ENCODE measurements around the gene MRPL32. TPM values are rescaled to one million over a fixed set of nuclear protein-coding genes. Genes with fewer than 3 reads are reported as not detected.

Gene MRPL32
- total RNA-seq, 1 experiment from 2014 or later, result 102 TPM

DNA sequence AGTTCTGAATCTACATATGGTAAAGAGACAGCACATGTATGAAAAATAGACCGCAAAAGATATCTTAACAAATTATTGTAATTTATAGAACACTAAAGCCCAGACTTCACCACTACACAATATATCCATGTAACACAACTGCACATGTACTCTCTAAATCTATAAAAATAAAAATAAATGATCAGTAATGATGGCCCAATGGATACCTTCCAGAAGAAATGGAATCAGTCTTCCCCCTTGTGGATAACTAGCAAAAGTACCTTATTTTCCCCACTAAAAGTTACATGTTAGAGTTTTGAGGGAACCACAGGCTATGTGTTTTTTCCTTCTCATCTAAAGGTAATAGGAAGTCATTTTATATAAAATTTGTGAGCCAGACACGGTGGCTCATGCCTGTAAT is 46.0 kb upstream of the MRPL32 start:
- H3K27me3 ChIP-seq (replicated peaks; ENCODE audit: insufficient read depth, low read depth, low read length, poor library complexity), result no peaks in the 10 kb centered on the region
- no TSS peak for BruUV-seq (replicated peaks)
- no peaks in the 10 kb centered on the region for H3K36me3 ChIP-seq (ENCODE audit: insufficient read depth, low read length, poor library complexity, severe bottlenecking)
- no peak overlapping the region for H3K4me3 ChIP-seq (ENCODE audit: low read depth, low read length, poor library complexity, severe bottlenecking)
- DNase-seq (ENCODE audit: low spot score), result peak; percentile 16
- no peaks in the 10 kb centered on the region for H3K4me1 ChIP-seq (ENCODE audit: insufficient read depth, low read length, poor library complexity, severe bottlenecking)
- POLR2A ChIA-PET (ENCODE audit: low non-redundant PET), result no interaction called here
- no peak overlapping the region for H3K27ac ChIP-seq (ENCODE audit: low read depth, low read length, poor library complexity, severe bottlenecking)
- no peaks in the 10 kb centered on the region for H3K9me3 ChIP-seq (ENCODE audit: low read depth, low read length, poor library complexity, severe bottlenecking)
- TF ChIP-seq, protein P1, sequence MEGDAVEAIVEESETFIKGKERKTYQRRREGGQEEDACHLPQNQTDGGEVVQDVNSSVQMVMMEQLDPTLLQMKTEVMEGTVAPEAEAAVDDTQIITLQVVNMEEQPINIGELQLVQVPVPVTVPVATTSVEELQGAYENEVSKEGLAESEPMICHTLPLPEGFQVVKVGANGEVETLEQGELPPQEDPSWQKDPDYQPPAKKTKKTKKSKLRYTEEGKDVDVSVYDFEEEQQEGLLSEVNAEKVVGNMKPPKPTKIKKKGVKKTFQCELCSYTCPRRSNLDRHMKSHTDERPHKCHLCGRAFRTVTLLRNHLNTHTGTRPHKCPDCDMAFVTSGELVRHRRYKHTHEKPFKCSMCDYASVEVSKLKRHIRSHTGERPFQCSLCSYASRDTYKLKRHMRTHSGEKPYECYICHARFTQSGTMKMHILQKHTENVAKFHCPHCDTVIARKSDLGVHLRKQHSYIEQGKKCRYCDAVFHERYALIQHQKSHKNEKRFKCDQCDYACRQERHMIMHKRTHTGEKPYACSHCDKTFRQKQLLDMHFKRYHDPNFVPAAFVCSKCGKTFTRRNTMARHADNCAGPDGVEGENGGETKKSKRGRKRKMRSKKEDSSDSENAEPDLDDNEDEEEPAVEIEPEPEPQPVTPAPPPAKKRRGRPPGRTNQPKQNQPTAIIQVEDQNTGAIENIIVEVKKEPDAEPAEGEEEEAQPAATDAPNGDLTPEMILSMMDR (conservative IDR thresholded peaks at IDR 0.05; ENCODE audit: low read depth, low read length), result peak; percentile 49
- TF ChIP-seq EZH2 (IDR thresholded peaks at IDR 0.05; ENCODE audit: borderline replicate concordance, low read depth, low read length, poor library complexity, severe bottlenecking), result no peak
- intact Hi-C loops (cut with micrococcal nuclease; ENCODE audit: unreplicated experiment), result no loop called here
- CTCF ChIA-PET, result interaction anchor here (1.2 kb wide), 1 partner anchor 945 kb away, joined by 3 read pairs; no protein-coding TSS in a partner anchor

DNA sequence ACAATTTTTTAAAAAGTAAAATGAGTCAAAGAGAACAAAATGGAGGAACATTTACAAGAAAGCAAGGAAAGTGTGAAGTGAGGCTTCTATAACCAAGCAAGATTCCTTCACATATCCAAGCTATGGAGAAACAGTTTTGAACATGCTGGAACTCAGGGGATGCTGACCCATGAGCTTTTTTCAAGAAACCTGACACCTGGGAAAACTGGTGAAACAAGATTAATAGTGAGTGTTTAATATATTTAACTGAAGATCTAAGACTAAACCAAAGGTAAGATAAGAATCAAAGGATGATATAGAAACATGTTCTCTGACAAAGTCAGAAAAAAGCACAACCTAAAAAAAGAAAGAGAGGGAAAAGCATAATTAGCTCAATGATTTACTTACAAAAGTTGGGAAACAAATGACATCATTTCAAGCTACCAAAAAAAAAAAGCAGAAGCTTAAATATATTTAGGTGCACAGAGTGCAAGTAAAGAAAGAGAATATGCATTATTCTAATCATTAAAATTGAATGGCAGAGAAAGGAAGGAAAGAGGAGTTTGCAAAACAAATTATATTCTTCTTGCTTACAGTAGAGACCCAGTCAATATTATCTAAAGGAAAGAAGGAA is 45.2 kb upstream of the MRPL32 start:
- H3K27me3 ChIP-seq (replicated peaks; ENCODE audit: insufficient read depth, low read depth, low read length, poor library complexity), result no peaks in the 10 kb centered on the region
- CTCF ChIA-PET, result interaction anchor here (1.2 kb wide), 1 partner anchor 946 kb away, joined by 3 read pairs; no protein-coding TSS in a partner anchor
- no peak overlapping the region for H3K4me3 ChIP-seq (ENCODE audit: low read depth, low read length, poor library complexity, severe bottlenecking)
- no peaks in the 10 kb centered on the region for H3K4me1 ChIP-seq (ENCODE audit: insufficient read depth, low read length, poor library complexity, severe bottlenecking)
- POLR2A ChIA-PET (ENCODE audit: low non-redundant PET), result no interaction called here
- no peaks in the 10 kb centered on the region for H3K36me3 ChIP-seq (ENCODE audit: insufficient read depth, low read length, poor library complexity, severe bottlenecking)
- no TSS peak for BruUV-seq (replicated peaks)
- no peak for TF ChIP-seq EZH2 (IDR thresholded peaks at IDR 0.05; ENCODE audit: borderline replicate concordance, low read depth, low read length, poor library complexity, severe bottlenecking)
- TF ChIP-seq, protein P1 (conservative IDR thresholded peaks at IDR 0.05; ENCODE audit: low read depth, low read length), result no peak
- H3K27ac ChIP-seq (ENCODE audit: low read depth, low read length, poor library complexity, severe bottlenecking), result no peak overlapping the region
- intact Hi-C loops (cut with micrococcal nuclease; ENCODE audit: unreplicated experiment), result no loop called here
- DNase-seq (ENCODE audit: low spot score), result no peak
- H3K9me3 ChIP-seq (ENCODE audit: low read depth, low read length, poor library complexity, severe bottlenecking), result no peaks in the 10 kb centered on the region

DNA sequence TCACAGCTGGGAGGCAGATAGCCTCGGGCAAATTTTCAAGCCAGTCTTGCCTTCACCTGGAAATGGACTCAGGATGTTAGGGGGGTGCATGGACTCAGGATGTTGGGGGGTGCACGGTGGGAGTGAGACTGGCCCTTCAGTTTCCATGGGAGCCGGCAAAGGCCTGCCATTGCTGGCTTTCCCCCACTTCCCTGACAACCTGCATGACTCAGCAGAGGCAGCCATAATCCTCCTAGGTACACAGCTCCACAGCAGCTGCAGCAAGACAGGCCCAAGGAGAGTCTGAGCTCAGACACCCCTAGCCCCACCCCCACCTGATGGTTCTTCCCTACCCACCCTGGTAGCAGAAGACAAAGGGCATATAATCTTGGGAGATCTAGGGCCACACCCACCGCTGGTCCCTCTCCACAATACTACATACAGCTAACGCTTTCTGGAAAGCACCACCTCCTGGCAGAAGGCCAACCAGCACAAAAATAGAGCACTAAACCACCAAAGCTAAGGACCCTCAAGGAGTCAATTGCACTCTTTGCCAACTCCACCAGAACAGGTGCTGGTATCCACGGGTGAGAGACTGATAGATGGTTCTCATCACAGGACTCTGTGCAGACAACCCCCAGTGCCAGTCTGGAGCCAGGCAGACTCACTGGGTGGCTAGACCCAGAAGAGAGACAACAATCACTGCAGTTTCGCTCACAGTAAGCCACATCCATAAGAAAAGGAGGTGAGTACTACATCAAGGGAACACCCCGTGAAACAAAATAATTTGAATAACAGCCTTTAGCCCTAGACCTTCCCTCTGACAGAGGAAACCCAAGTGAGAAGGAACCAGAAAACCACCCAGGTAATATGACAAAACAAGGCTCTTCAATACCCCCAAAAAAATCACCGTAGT is 38.6 kb upstream of the MRPL32 start:
- CTCF ChIA-PET, result no interaction called here
- no peaks in the 10 kb centered on the region for H3K36me3 ChIP-seq (ENCODE audit: insufficient read depth, low read length, poor library complexity, severe bottlenecking)
- POLR2A ChIA-PET (ENCODE audit: low non-redundant PET), result no interaction called here
- no peak overlapping the region for H3K4me3 ChIP-seq (ENCODE audit: low read depth, low read length, poor library complexity, severe bottlenecking)
- intact Hi-C loops (cut with micrococcal nuclease; ENCODE audit: unreplicated experiment), result no loop called here
- TF ChIP-seq, protein P1 (conservative IDR thresholded peaks at IDR 0.05; ENCODE audit: low read depth, low read length), result no peak
- no peak for TF ChIP-seq EZH2 (IDR thresholded peaks at IDR 0.05; ENCODE audit: borderline replicate concordance, low read depth, low read length, poor library complexity, severe bottlenecking)
- no peaks in the 10 kb centered on the region for H3K4me1 ChIP-seq (ENCODE audit: insufficient read depth, low read length, poor library complexity, severe bottlenecking)
- no peak overlapping the region for H3K27ac ChIP-seq (ENCODE audit: low read depth, low read length, poor library complexity, severe bottlenecking)
- DNase-seq (ENCODE audit: low spot score), result no peak
- no TSS peak for BruUV-seq (replicated peaks)
- no peaks in the 10 kb centered on the region for H3K27me3 ChIP-seq (replicated peaks; ENCODE audit: insufficient read depth, low read depth, low read length, poor library complexity)
- H3K9me3 ChIP-seq (ENCODE audit: low read depth, low read length, poor library complexity, severe bottlenecking), result no peaks in the 10 kb centered on the region

All from A673 (cell line).